ENCODE measurements around the gene ZGLP1. TPM values are rescaled to one million over a fixed set of nuclear protein-coding genes. Genes with fewer than 3 reads are reported as not detected.
A peak's percentile ranks its signal among the peaks of the same experiment; 100 is the strongest.

The ZGLP1 gene
- total RNA-seq, 2 donors from 2014 or later, result 2.5 to 7.3 TPM

- Mint-ChIP-seq H3K4me3 (peak overlapping the region; percentile 71), H3K27me3 (no peaks in the 10 kb centered on the region), H3K9me3 (no peaks in the 10 kb centered on the region), H3K27ac (peak overlapping the region; percentile 96 to 98), H3K4me1 (ENCODE audit: low read depth in 2 of 2) (peaks cover 21 to 23% of the 10 kb centered on the region in 2 donors), H3K36me3 (peaks cover 9% of the 10 kb centered on the region)
- DNase-seq (ENCODE audit: low spot score) (peak; percentile 93), ATAC-seq (peak; percentile 63 to 66)
Observed at GRCh38 chr19:10269333-10270179, 40.1 kb downstream of the ZGLP1 start.

GRCh38 chr19:10268071-10268470 is 41.5 kb downstream of the ZGLP1 start:
- no peak for DNase-seq (ENCODE audit: low spot score)
- Mint-ChIP-seq H3K4me3 (no peak overlapping the region), H3K27ac (peak overlapping the region in 1 of 2 donors; percentile 96), H3K9me3 (no peaks in the 10 kb centered on the region), H3K4me1 (ENCODE audit: low read depth in 2 of 2) (peaks cover 13 to 17% of the 10 kb centered on the region in 2 donors), H3K36me3 (no peaks in the 10 kb centered on the region), H3K27me3 (no peaks in the 10 kb centered on the region)
- no peak for ATAC-seq

- peaks cover 11 to 12% of the 10 kb centered on the region in 2 donors for H3K4me1 Mint-ChIP-seq (ENCODE audit: low read depth in 2 of 2)
- no peaks in the 10 kb centered on the region for H3K36me3 Mint-ChIP-seq
Observed at GRCh38 chr19:10266706-10267105, 42.9 kb downstream of the ZGLP1 start.

GRCh38 chr19:10262771-10263170 is 46.8 kb downstream of the ZGLP1 start:
- Mint-ChIP-seq H3K27ac (no peak overlapping the region), H3K27me3 (no peaks in the 10 kb centered on the region), H3K9me3 (no peaks in the 10 kb centered on the region), H3K4me1 (ENCODE audit: low read depth in 2 of 2) (peaks cover 0 to 5% of the 10 kb centered on the region in 2 donors), H3K4me3 (no peak overlapping the region), H3K36me3 (peaks cover under 1% of the 10 kb centered on the region)
- DNase-seq (ENCODE audit: low spot score) (peak; percentile 12), ATAC-seq (no peak)

More at GRCh38 chr19:10266706-10267105, 42.9 kb downstream of the ZGLP1 start:
- Mint-ChIP-seq H3K27ac (peak overlapping the region in 1 of 2 donors; percentile 59), H3K27me3 (no peaks in the 10 kb centered on the region), H3K4me3 (no peak overlapping the region), H3K9me3 (no peaks in the 10 kb centered on the region)
- no peak for DNase-seq (ENCODE audit: low spot score)
- ATAC-seq, result no peak

- Mint-ChIP-seq H3K9me3 (no peaks in the 10 kb centered on the region), H3K27ac (no peak overlapping the region), H3K4me3 (no peak overlapping the region), H3K36me3 (peaks cover 9% of the 10 kb centered on the region), H3K27me3 (no peaks in the 10 kb centered on the region), H3K4me1 (ENCODE audit: low read depth in 2 of 2) (peaks cover 0 to 6% of the 10 kb centered on the region in 2 donors)
- DNase-seq (ENCODE audit: low spot score) (peak; percentile 56), ATAC-seq (peak; percentile 31 to 37)
Observed at GRCh38 chr19:10260141-10260584, 49.5 kb downstream of the ZGLP1 start.

DNA sequence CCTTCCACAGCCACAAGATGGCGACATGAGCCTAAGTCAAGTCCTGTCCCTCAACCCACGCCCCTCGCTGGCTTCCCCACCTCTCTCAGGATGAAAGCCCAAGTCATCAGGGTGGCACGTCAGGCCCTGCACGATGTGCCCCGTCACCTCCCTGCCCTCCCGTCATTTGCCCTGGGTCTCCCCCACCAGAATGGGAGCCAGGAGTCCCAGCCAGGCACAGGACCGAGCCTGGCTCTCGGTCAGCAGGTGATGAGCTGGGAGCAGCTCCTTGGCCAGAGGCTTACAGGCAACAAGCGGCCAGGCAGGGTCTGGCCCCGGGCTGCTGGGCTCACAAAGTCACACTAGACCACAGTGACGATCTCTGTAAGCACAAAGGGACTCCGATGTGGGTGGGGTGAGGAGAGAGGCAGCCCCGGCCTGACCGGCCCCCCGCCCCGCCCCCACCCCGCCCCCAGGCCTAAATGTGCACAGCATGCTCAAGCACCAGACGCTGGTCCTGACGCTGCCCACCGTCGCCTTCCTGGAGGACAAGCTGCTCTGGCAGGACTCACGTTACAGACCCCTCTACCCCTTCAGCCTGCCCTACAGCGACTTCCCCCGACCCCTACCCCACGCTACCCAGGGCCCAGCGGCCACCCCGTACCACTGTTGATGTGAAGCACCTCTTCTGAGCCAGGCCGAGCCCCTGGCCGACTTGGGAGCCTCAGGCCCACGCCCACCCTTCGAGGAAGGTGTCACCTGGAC is 50.3 kb downstream of the ZGLP1 start:
- peaks cover 9% of the 10 kb centered on the region for H3K36me3 Mint-ChIP-seq
- DNase-seq (ENCODE audit: low spot score) (peak; percentile 89), ATAC-seq (peak; percentile 78 to 83)
- H3K27ac Mint-ChIP-seq, result no peak overlapping the region
- no peaks in the 10 kb centered on the region for H3K27me3 Mint-ChIP-seq
- H3K4me1 Mint-ChIP-seq (ENCODE audit: low read depth in 2 of 2), result peaks cover 0 to 6% of the 10 kb centered on the region in 2 donors
- no peaks in the 10 kb centered on the region for H3K9me3 Mint-ChIP-seq
- H3K4me3 Mint-ChIP-seq, result no peak overlapping the region

- Mint-ChIP-seq H3K36me3 (peaks cover 17% of the 10 kb centered on the region), H3K9me3 (no peaks in the 10 kb centered on the region), H3K27me3 (no peaks in the 10 kb centered on the region), H3K4me1 (ENCODE audit: low read depth in 2 of 2) (peaks cover 8 to 10% of the 10 kb centered on the region in 2 donors), H3K4me3 (no peak overlapping the region), H3K27ac (no peak overlapping the region)
- ATAC-seq, result no peak
- peak; percentile 57 for DNase-seq (ENCODE audit: low spot score)
Observed at GRCh38 chr19:10258080-10258710, 51.4 kb downstream of the ZGLP1 start.

GRCh38 chr19:10256970-10257615 is 52.5 kb downstream of the ZGLP1 start:
- Mint-ChIP-seq H3K4me3 (no peak overlapping the region), H3K9me3 (no peaks in the 10 kb centered on the region), H3K36me3 (peaks cover 17% of the 10 kb centered on the region), H3K27me3 (no peaks in the 10 kb centered on the region), H3K4me1 (ENCODE audit: low read depth in 2 of 2) (peaks cover 13 to 15% of the 10 kb centered on the region in 2 donors), H3K27ac (no peak overlapping the region)
- ATAC-seq, result no peak
- DNase-seq (ENCODE audit: low spot score), result peak; percentile 39

DNA sequence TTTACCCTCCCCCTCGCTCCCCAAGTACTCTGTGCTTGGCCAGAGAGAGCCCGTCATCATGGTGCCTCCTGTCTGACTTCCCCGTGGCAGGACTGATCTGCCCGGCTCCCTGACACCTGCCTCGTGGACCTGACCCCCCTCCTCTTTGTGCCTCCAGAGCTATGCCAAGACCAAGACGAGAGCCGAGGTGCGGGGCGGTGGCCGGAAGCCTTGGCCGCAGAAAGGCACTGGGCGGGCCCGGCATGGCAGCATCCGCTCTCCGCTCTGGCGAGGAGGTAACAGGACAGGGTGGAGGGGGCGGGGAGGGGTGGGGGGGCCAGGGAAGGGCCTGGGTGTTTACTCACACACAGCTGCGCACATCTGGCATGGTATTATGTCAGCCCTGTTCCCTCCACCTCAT is 53.1 kb downstream of the ZGLP1 start:
- ATAC-seq (no peak), DNase-seq (ENCODE audit: low spot score) (peak; percentile 23)
- Mint-ChIP-seq H3K27ac (no peak overlapping the region), H3K27me3 (no peaks in the 10 kb centered on the region), H3K36me3 (peaks cover 17% of the 10 kb centered on the region), H3K4me3 (no peak overlapping the region), H3K4me1 (ENCODE audit: low read depth in 2 of 2) (peaks cover 13 to 18% of the 10 kb centered on the region in 2 donors), H3K9me3 (no peaks in the 10 kb centered on the region)

- no peak overlapping the region for H3K27ac Mint-ChIP-seq
- H3K27me3 Mint-ChIP-seq, result no peaks in the 10 kb centered on the region
- DNase-seq (ENCODE audit: low spot score), result no peak
- peaks cover 13 to 18% of the 10 kb centered on the region in 2 donors for H3K4me1 Mint-ChIP-seq (ENCODE audit: low read depth in 2 of 2)
- no peaks in the 10 kb centered on the region for H3K9me3 Mint-ChIP-seq
- no peak for ATAC-seq
- peaks cover 17% of the 10 kb centered on the region for H3K36me3 Mint-ChIP-seq
- no peak overlapping the region for H3K4me3 Mint-ChIP-seq
Observed at GRCh38 chr19:10255358-10255757, 54.3 kb downstream of the ZGLP1 start.

Other genes with a start within 250 kb of the ZGLP1 start
- 10 to 100 TPM; 61.9 to 83.1 TPM for gene SHFL, start 223.5 kb downstream of the ZGLP1 start, total RNA-seq
- gene ANGPTL6, start 207.1 kb downstream of the ZGLP1 start, total RNA-seq, result 1 to 10 TPM; 5.1 to 5.2 TPM
- gene PPAN, start 203.5 kb downstream of the ZGLP1 start, total RNA-seq, result 100 to 1,000 TPM; 114 to 178 TPM
- 10 to 100 TPM; 35.0 to 35.6 TPM for gene P2RY11, start 198.1 kb downstream of the ZGLP1 start, total RNA-seq
- gene EIF3G, start 189.9 kb downstream of the ZGLP1 start, total RNA-seq, result 100 to 1,000 TPM; 245 to 329 TPM
- gene DNMT1, start 114.9 kb downstream of the ZGLP1 start, total RNA-seq, result 100 to 1,000 TPM; 322 to 576 TPM
- 1 to 10 TPM; 6.2 to 6.5 TPM for gene S1PR2, start 78.5 kb downstream of the ZGLP1 start, total RNA-seq
- 100 to 1,000 TPM in 1 of 2 donors, 10 to 100 TPM in 1; 79.1 to 140 TPM for gene MRPL4, start 57.6 kb downstream of the ZGLP1 start, total RNA-seq
- gene ICAM1, start 38.7 kb downstream of the ZGLP1 start, total RNA-seq, result 100 to 1,000 TPM; 106 to 264 TPM
- gene ICAM4, start 22.9 kb downstream of the ZGLP1 start, total RNA-seq, result 1 to 10 TPM; 1.4 to 2.1 TPM
- gene ICAM5, start 19.9 kb downstream of the ZGLP1 start, total RNA-seq, result under 1 TPM; 0.78 to 0.83 TPM
- 10 to 100 TPM; 11.4 to 26.4 TPM for gene FDX2, start 6.2 kb upstream of the ZGLP1 start, total RNA-seq
- 100 to 1,000 TPM in 1 of 2 donors, 10 to 100 TPM in 1; 81.1 to 131 TPM for gene RAVER1, start 23.7 kb upstream of the ZGLP1 start, total RNA-seq
- gene ICAM3, start 29.8 kb upstream of the ZGLP1 start, total RNA-seq, result 100 to 1,000 TPM in 1 of 2 donors, 10 to 100 TPM in 1; 91.9 to 154 TPM
- gene TYK2, start 70.8 kb upstream of the ZGLP1 start, total RNA-seq, result 100 to 1,000 TPM; 310 to 453 TPM
- gene CDC37, start 93.7 kb upstream of the ZGLP1 start, total RNA-seq, result 100 to 1,000 TPM; 228 to 368 TPM
- 10 to 100 TPM; 14.5 to 46.6 TPM for gene PDE4A, start 110.7 kb upstream of the ZGLP1 start, total RNA-seq
- gene KEAP1, start 193.5 kb upstream of the ZGLP1 start, total RNA-seq, result 100 to 1,000 TPM in 1 of 2 donors, 10 to 100 TPM in 1; 94.0 to 118 TPM
- gene S1PR5, start 207.6 kb upstream of the ZGLP1 start, total RNA-seq, result 10 to 100 TPM in 1 of 2 donors, 1 to 10 TPM in 1; 5.1 to 16.3 TPM
- gene ATG4D, start 234.1 kb upstream of the ZGLP1 start, total RNA-seq, result 10 to 100 TPM; 67.4 to 71.0 TPM

All from natural killer cell treated with Interleukin-12 subunit alpha and Interleukin-12 subunit beta and Interleukin-15 and Interleukin-18, amount 100 ng/mL, for 72 hours (primary cell).